ENCODE data around the gene CALD1.
"Not testable (repeated sequence)": the region's sequence is repeated elsewhere in the genome, so short reads cannot be mapped to it uniquely, and the experiment has no call there.

The CALD1 gene

DNA sequence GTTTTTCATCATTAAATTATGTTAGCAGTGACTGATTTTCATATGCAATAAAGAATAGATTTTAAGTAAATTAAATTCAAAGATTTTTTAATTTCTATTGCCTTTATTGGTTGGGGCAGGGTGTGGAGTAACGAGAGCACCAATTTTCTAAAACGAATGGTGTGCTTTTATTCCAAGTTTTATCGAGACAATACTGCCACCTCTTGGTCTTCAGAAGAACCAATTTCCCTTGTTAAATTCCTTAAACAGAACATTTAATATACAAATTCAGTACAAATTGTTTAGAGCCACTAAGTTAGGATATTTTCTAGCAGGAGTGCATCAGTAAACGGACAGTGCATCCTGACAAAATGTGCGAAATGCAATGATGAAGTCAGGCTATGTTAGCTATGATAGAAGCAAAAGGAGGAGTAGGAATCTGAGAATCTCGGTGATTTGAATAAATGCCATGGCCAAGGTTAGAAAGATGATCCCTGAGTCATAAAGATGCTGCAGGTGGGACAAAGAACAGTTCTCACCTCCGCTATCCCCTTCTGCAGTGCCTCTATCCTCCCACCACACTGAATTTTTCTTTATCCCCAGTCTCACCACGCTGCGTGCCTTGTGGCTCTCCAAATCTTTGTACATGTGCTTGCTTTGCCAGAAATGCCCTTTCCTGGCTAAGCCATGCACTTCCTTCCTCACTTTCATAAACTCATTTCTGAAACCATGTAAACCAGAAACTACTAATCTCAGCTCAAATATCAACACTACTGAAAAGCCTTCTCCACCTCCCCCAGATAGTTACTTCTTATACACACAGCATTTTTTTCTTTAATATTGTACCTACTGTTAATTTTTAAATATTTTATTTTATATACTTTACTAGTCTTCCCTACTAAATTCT is 175.0 kb downstream of the CALD1 start:
- DNase-seq (ENCODE audit: low spot score in 2 of 2): peak in 1 of 2 experiments; percentile 68
- no peaks in the 10 kb centered on the region for H3K27me3 ChIP-seq (ENCODE audit: low read depth)
- no peaks in the 10 kb centered on the region for H3K4me1 ChIP-seq
- H3K4me3 ChIP-seq: no peak overlapping the region
- in situ Hi-C loops (cut with MboI; ENCODE audit: low sequenced_read_pairs): loop anchor here (10.0 to 25.0 kb wide), 2 partner anchors 270 to 517 kb away; no protein-coding TSS in a partner anchor
- no peaks in the 10 kb centered on the region for H3K9me3 ChIP-seq
- peaks cover 39% of the 10 kb centered on the region for H3K36me3 ChIP-seq (replicated peaks)

DNA sequence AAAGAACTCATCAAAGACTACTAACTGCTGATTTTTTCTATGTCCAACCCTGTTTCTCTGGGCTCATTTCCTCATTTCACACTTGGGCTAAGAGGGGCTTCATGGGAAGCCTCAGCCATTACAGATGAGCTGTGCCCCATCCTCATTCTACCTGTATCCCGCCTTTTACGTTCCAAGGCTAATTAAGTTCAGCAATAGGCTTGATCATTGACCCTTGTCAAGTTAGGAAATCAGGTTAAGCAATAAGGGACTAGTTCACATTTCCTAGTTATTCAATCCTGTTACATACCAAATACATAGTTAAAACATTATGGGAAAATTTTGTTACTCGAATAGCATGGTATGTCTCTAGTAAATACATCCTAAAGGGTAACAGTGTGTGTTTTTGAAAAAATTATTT is 177.6 kb downstream of the CALD1 start:
- Histone ChIP-seq H3K4me3 (no peak overlapping the region), H3K9me3 (no peaks in the 10 kb centered on the region), H3K4me1 (no peaks in the 10 kb centered on the region), H3K27me3 (ENCODE audit: low read depth) (no peaks in the 10 kb centered on the region), H3K36me3 (replicated peaks) (peaks cover 44% of the 10 kb centered on the region)
- in situ Hi-C loops (cut with MboI; ENCODE audit: low sequenced_read_pairs): loop anchor here (10.0 to 25.0 kb wide), 2 partner anchors 272 to 520 kb away; no protein-coding TSS in a partner anchor
- DNase-seq (ENCODE audit: low spot score in 2 of 2): no peak

DNA sequence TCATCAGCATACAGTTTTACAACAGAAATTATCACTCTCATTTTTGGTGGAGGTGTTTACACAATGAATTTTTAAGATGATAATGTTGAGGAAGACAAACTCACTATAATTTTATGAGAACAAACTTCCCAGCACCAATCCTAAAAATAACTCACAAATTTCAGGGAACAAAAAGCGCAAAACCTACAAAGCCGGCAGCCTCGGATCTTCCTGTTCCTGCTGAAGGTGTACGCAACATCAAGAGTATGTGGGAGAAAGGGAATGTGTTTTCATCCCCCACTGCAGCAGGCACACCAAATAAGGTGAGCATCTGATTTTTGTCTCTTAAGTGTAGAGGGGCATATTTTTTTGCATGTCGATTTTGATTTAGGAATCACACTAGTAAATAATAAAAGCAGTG is 180.4 kb downstream of the CALD1 start:
- H3K9me3 ChIP-seq: no peaks in the 10 kb centered on the region
- in situ Hi-C loops (cut with MboI; ENCODE audit: low sequenced_read_pairs): loop anchor here (10.0 to 25.0 kb wide), 2 partner anchors 275 to 523 kb away; no protein-coding TSS in a partner anchor
- no peaks in the 10 kb centered on the region for H3K27me3 ChIP-seq (ENCODE audit: low read depth)
- no peak overlapping the region for H3K4me3 ChIP-seq
- DNase-seq (ENCODE audit: low spot score in 2 of 2): no peak
- no peaks in the 10 kb centered on the region for H3K4me1 ChIP-seq
- peaks cover 39% of the 10 kb centered on the region for H3K36me3 ChIP-seq (replicated peaks)

DNA sequence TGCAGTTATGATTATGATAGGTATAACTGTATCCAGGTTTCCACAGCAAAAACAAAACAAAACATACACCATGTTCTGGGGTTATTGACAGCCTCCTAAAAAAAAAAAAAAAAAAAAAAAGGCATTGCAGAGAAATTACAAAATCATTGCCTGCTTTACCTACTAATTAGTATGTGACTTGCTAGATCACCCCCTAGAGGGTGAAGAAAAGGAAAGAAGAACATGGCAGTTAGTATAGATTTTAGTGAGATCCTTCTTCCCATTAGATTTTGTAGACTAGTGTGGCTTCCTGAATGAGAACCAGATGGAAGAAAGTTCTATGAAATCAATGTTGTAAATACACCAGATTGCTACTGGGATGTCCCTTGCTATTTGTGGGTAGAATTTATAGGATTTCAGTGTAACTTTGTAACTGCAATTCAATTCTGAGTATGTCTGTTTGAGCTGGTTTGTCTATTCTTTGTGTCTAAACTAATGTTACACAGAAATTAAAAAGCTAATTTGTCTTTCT is 182.9 kb downstream of the CALD1 start:
- no peak for DNase-seq (ENCODE audit: low spot score in 2 of 2)
- Histone ChIP-seq H3K4me1 (peaks cover 15% of the 10 kb centered on the region), H3K4me3 (no peak overlapping the region), H3K36me3 (replicated peaks) (peaks cover 39% of the 10 kb centered on the region), H3K9me3 (no peaks in the 10 kb centered on the region), H3K27me3 (ENCODE audit: low read depth) (no peaks in the 10 kb centered on the region)
- in situ Hi-C loops (cut with MboI; ENCODE audit: low sequenced_read_pairs): loop anchor here (25.0 kb wide), 1 partner anchor 525 kb away; no protein-coding TSS in a partner anchor

DNA sequence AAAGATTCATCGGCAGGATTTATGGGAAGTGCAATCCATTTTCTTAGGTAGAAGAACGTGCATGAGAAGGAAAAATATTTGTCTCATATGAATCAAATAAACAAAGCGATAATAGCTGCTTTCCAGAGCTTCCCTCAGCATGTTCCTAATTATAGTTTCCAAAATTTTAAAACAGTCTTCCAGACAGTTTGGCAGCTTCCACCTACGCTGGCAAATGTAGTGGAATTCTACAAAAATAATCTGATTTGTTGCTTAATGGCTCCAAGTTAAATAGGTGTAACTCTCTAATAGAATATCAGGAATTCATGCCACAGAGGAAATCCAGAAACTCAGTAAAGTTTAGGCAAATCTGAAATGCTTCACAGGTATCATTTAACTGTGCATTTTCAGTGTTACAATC is 183.6 kb downstream of the CALD1 start:
- no peak for DNase-seq (ENCODE audit: low spot score in 2 of 2)
- no peak overlapping the region for H3K4me3 ChIP-seq
- peaks cover 15% of the 10 kb centered on the region for H3K4me1 ChIP-seq
- in situ Hi-C loops (cut with MboI; ENCODE audit: low sequenced_read_pairs): loop anchor here (25.0 kb wide), 1 partner anchor 526 kb away; no protein-coding TSS in a partner anchor
- peaks cover 35% of the 10 kb centered on the region for H3K36me3 ChIP-seq (replicated peaks)
- H3K27me3 ChIP-seq (ENCODE audit: low read depth): no peaks in the 10 kb centered on the region
- H3K9me3 ChIP-seq: no peaks in the 10 kb centered on the region

DNA sequence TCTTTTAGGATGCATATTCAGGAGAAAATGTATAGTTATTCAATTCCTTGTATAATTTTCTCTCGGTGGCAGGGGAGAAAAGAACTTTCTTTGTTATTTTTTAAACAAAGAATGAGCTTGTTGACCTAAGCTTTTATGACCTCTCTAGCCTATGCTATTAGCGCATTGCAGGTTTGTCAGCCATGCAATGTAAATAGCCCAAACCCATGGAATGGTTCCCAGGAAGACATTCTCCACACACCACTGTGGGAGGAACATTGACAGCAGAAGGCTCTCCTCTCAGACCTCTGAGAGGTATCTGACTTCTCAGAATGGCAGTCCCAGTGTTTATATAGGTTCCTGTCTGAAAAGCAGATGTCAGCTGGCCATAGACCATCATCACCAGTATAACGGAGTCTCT is 187.3 kb downstream of the CALD1 start:
- Histone ChIP-seq H3K9me3 (no peaks in the 10 kb centered on the region), H3K4me3 (no peak overlapping the region), H3K36me3 (replicated peaks) (peaks cover 13% of the 10 kb centered on the region), H3K4me1 (peaks cover 15% of the 10 kb centered on the region), H3K27me3 (ENCODE audit: low read depth) (no peaks in the 10 kb centered on the region)
- in situ Hi-C loops (cut with MboI; ENCODE audit: low sequenced_read_pairs): loop anchor here (25.0 kb wide), 1 partner anchor 529 kb away; no protein-coding TSS in a partner anchor
- DNase-seq (ENCODE audit: low spot score in 2 of 2): peak; percentile 59 to 82

DNA sequence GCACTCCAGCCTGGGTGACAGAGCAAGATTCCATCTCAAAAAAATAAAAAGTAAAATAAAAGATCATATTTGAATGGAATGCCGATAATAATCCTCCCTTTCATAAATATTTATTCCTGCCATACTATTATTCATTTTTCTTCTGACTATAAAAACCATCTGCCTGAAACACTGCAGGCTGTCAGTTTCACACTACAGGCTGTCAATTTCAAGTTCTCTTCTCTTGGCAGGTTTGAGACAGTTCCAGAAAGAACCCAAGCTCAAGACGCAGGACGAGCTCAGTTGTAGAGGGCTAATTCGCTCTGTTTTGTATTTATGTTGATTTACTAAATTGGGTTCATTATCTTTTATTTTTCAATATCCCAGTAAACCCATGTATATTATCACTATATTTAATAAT is 188.7 kb downstream of the CALD1 start:
- Histone ChIP-seq H3K27me3 (ENCODE audit: low read depth) (no peaks in the 10 kb centered on the region), H3K4me1 (peaks cover 15% of the 10 kb centered on the region), H3K9me3 (no peaks in the 10 kb centered on the region), H3K36me3 (replicated peaks) (peaks cover 7% of the 10 kb centered on the region), H3K4me3 (no peak overlapping the region)
- in situ Hi-C loops (cut with MboI; ENCODE audit: low sequenced_read_pairs): loop anchor here (25.0 kb wide), 1 partner anchor 531 kb away; no protein-coding TSS in a partner anchor
- no peak for DNase-seq (ENCODE audit: low spot score in 2 of 2)

DNA sequence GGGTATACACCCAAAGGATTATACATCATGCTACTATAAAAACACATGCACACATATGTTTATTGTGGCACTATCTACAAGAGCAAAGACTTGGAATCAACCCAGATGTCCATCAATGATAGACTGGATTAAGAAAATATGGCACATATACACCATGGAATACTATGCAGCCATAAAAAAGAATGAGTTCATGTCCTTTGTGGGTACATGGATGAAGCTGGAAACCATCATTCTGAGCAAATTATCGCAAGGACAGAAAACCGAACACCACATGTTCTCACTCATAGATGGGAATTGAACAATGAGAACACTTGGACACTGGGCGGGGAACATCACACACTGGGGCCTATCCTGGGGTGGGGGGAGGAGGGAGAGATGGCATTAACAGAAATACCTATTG is 202.2 kb downstream of the CALD1 start:
- not testable (repeated sequence) for DNase-seq (ENCODE audit: low spot score in 2 of 2); H3K4me1 ChIP-seq; H3K27me3 ChIP-seq (ENCODE audit: low read depth); H3K4me3 ChIP-seq; H3K36me3 ChIP-seq (replicated peaks); H3K9me3 ChIP-seq
- in situ Hi-C loops (cut with MboI; ENCODE audit: low sequenced_read_pairs): loop anchor here (25.0 kb wide), 1 partner anchor 181 kb away; the partner anchor contains the start of gene CYREN

DNA sequence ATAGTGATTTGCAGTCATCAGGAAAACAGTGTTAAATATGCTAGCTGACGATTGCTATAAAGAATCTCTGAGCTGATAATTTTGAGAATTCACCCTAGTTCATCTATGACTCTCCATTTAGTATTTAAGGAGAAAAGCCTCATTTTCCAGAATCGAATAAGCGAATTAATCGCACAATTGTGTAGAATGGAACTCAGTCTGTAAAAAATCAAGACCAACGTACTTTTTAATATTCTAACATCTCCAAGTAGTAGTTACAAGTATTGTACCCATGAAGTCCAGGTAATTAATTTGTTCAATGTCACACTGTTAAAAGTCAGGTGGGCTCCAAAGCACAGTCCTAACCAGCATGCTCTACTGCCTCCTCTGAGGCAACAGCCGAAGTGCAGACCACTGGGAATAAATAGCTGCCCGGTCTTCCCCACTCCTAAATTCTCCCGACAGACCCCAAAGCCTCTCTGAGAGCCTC is 206.5 kb downstream of the CALD1 start:
- no peaks in the 10 kb centered on the region for H3K27me3 ChIP-seq (ENCODE audit: low read depth)
- in situ Hi-C loops (cut with MboI; ENCODE audit: low sequenced_read_pairs): loop anchor here (25.0 kb wide), 1 partner anchor 176 kb away; the partner anchor contains the start of gene CYREN
- no peaks in the 10 kb centered on the region for H3K9me3 ChIP-seq
- peak overlapping the region; percentile 73 for H3K4me3 ChIP-seq
- peaks cover 28% of the 10 kb centered on the region for H3K4me1 ChIP-seq
- no peaks in the 10 kb centered on the region for H3K36me3 ChIP-seq (replicated peaks)
- no peak for DNase-seq (ENCODE audit: low spot score in 2 of 2)

DNA sequence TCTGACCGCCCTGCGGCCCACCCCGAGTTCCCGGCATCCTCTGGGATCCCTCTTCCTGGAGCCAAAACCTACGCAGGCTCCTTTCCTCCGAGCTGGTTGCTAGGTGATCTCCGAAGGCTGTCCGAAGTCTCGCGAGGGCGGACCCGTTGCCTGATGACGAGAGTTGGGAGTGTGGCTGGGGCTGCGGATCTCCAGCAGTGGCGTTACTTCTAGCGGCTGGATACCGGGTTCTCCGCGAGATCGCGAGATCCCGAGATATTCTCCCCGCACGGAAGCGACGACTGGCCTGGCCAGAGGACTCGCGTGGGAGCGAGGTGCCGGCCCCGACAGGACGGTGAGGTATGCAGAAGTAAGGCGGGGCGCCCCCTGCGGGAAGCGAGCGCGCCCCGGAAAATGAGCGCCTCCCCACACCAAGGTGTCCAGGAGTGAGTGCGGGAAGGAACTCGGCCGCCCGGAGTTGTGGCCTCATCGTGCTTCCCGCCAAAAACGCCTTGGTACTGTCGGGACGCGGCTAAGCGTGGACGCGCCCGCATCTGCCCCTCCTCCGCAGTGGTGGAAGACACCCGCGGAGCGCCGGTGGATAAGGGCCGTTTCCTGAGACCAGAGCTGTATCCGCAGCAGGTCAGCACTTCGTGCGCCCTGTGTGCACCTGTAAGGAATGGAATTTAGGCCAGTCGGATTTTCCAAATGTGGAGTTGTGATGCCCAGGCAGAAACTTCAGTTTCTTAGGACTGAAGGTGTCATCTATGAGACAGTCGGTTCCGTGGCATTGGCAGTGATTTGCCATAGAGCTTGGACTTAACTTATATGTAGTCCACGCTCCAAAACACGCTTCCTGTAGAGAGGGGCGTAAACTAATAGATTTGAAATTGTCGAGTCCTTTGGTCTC is 207.2 kb downstream of the CALD1 start, which contains the start of gene AGBL3:
Gene AGBL3, plus strand, starts transcription at position 146 of the 889 bp plus-strand sequence. CDS start 1,426 bp downstream, outside the sequence.
- H3K4me1 ChIP-seq: peaks cover 34% of the 10 kb centered on the region
- no peaks in the 10 kb centered on the region for H3K27me3 ChIP-seq (ENCODE audit: low read depth)
- in situ Hi-C loops (cut with MboI; ENCODE audit: low sequenced_read_pairs): loop anchor here (25.0 kb wide), 1 partner anchor 176 kb away; the partner anchor contains the start of gene CYREN
- H3K36me3 ChIP-seq (replicated peaks): no peaks in the 10 kb centered on the region
- no peaks in the 10 kb centered on the region for H3K9me3 ChIP-seq
- peak; percentile 96 to 98 for DNase-seq (ENCODE audit: low spot score in 2 of 2)
- peak within 1 kb of the TSS; percentile 73 for H3K4me3 ChIP-seq

DNA sequence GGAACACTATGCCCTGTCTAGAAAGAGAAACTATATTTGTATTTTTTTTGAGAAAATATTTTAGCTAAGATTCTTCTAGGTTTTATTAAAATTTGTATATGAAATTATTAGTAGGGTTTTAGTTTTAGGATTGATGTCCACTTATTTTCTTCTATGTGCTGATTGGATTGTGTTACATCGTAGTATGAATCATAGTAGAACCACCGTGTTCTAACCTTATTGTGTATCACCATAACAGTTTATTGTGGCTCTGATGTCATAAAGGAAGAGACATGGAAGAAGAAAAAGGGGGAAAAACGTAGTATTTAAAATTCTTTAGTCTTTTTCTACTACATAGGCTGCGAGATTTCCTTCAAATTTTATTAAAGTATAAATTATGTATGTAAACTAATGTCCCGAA is 208.7 kb downstream of the CALD1 start:
- H3K4me1 ChIP-seq: peaks cover 39% of the 10 kb centered on the region
- no peaks in the 10 kb centered on the region for H3K27me3 ChIP-seq (ENCODE audit: low read depth)
- in situ Hi-C loops (cut with MboI; ENCODE audit: low sequenced_read_pairs): loop anchor here (25.0 kb wide), 1 partner anchor 174 kb away; the partner anchor contains the start of gene CYREN
- H3K9me3 ChIP-seq: no peaks in the 10 kb centered on the region
- H3K36me3 ChIP-seq (replicated peaks): 0 out of 2 replicates have a peak, but pooled peaks cover 5% of the 10 kb centered on the region
- peak in 1 of 2 experiments; percentile 8 for DNase-seq (ENCODE audit: low spot score in 2 of 2)
- peak overlapping the region; percentile 73 for H3K4me3 ChIP-seq

DNA sequence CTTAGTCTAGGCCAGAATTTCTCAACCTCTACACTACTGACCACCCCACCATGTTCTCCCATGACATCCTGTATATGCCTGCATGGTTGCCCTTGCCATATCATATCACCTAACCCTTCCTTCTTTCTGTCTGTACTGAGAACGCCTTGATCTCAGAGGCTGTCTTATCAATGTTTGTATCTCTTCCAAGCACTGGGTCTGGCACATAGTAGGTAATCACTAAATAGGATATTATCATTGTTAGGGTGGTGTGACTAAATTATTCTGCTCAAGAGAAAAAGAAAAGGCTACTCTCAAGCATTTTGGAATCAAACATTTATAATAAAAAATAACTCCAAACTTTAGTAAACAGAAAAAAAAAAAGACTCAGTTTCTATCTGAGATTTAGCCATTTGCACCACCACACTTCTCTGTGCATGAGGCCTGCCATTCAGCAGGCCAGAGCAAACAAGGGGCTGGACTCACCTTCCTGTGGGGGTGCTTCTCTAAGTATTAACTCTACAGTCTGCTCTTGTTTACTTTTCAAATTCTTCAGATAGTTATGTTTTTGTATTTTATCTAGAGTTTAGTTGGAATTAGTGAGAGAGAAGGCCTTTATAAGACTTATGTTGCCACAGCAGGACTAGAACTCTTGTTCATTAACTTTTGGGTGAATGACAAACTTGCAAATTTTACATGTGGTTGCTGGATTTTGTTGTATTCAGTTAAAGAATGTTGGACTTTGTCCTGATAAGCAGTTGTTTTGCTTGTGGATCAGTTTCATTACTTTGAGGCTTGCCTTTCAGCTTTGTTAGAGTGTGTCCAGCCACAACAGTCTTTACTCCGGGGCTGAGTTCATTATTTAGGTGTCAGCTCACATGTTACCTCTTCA is 212.3 kb downstream of the CALD1 start:
- DNase-seq (ENCODE audit: low spot score in 2 of 2): no peak
- peaks cover 32% of the 10 kb centered on the region for H3K4me1 ChIP-seq
- H3K4me3 ChIP-seq: no peak overlapping the region
- peaks cover 24% of the 10 kb centered on the region for H3K36me3 ChIP-seq (replicated peaks)
- no peaks in the 10 kb centered on the region for H3K9me3 ChIP-seq
- H3K27me3 ChIP-seq (ENCODE audit: low read depth): no peaks in the 10 kb centered on the region
- in situ Hi-C loops (cut with MboI; ENCODE audit: low sequenced_read_pairs): loop anchor here (25.0 kb wide), 1 partner anchor 171 kb away; the partner anchor contains the start of gene CYREN

Data from HAP-1 (cell line).